Lung (tissue), 12 donors: ENCODE data around the gene PHACTR1. TPM values are rescaled to one million over a fixed set of nuclear protein-coding genes. Genes with fewer than 3 reads are reported as not detected.
"Not testable (repeated sequence)": the region's sequence is repeated elsewhere in the genome, so short reads cannot be mapped to it uniquely, and the experiment has no call there.

ENCODE experiments used
- ATAC-seq: fragments of 200-7000 bp; cut with Tn5 transposase; one replicate; pipeline ENCODE4 v1.9.1; 2020; ENCODE audit warnings: moderate number of reproducible peaks; ENCODE audit not compliant: insufficient read depth, low FRiP score
- DNase-seq, 3 donors: peaks; one replicate each; pipeline ENCODE4 v3.0.0-alpha.2; 2013 to 2017
- H3K27ac ChIP-seq, 2 donors: one replicate each; pipeline ENCODE4 v1.5.1; 2013; ENCODE audit warnings: mild to moderate bottlenecking in 2 of 2, moderate library complexity in 2 of 2, control low read depth in 1 of 2, inconsistent platforms in 1 of 2, low read depth in 1 of 2, low read length in 1 of 2
- H3K27me3 ChIP-seq, 3 donors: one replicate each; pipeline ENCODE4 v1.5.1; 2013; ENCODE audit warnings: low read length in 2 of 3; ENCODE audit not compliant: control insufficient read depth in 3 of 3, insufficient read depth in 3 of 3
- H3K36me3 ChIP-seq, 4 donors: one replicate each; pipeline ENCODE4 v1.5.1; 2013; ENCODE audit warnings: low read length in 4 of 4, mild to moderate bottlenecking in 1 of 4, moderate library complexity in 1 of 4; ENCODE audit not compliant: control insufficient read depth in 4 of 4, insufficient read depth in 4 of 4
- H3K4me1 ChIP-seq, 5 donors: one replicate each; pipeline ENCODE4 v1.5.1; 2013; ENCODE audit warnings: low read length in 5 of 5, mild to moderate bottlenecking in 2 of 5, moderate library complexity in 1 of 5; ENCODE audit not compliant: control insufficient read depth in 5 of 5, insufficient read depth in 5 of 5
- H3K4me3 ChIP-seq: one replicate; pipeline ENCODE4 v1.5.1; 2013; ENCODE audit warnings: mild to moderate bottlenecking, control low read depth, moderate library complexity
- H3K9ac ChIP-seq, 2 donors: one replicate each; pipeline ENCODE4 v1.5.1; 2013; ENCODE audit warnings: low read length in 2 of 2, control low read depth in 1 of 2; ENCODE audit not compliant: insufficient read depth in 1 of 2
- H3K9me3 ChIP-seq, 4 donors: one replicate each; pipeline ENCODE4 v1.5.1; 2013; ENCODE audit warnings: low read length in 3 of 4, mild to moderate bottlenecking in 1 of 4, moderate library complexity in 1 of 4; ENCODE audit not compliant: control insufficient read depth in 4 of 4, insufficient read depth in 3 of 4
- CTCF ChIP-seq: IDR thresholded peaks from 2 replicates; pipeline ENCODE4 v1.5.1; 2012; ENCODE audit warnings: mild to moderate bottlenecking; ENCODE audit errors: control extremely low read depth, extremely low read depth
- WGBS, 2 donors: extraction: QIAGEN DNeasy Blood & Tissue Kit; methylation state at CpG; one replicate each; pipeline ENCODE4 v1.1.7; 2013; 5-methylcytosine and 5-hydroxymethylcytosine counted together
- polyA plus RNA-seq, 2 donors: library from polyadenylated mRNA; stranded (reverse); fragments of 200-250 nt; gene quantifications; one replicate each; pipeline ENCODE4 v1.2.1, GENCODE V29; 2013
- total RNA-seq, 2 donors: library from RNA; depleted of rRNA in 1 of 2; stranded (reverse); fragments of >200 nt in 1 of 2; gene quantifications; one replicate each; pipeline ENCODE4 v1.2.1, GENCODE V29; 2014 to 2021
- donor health status: control.
- donor health status: control.
- donor health status: Bipolar disorder and iron deficiency.
- donor health status: healthy.
- donor health status: DM: yes; HTN: yes; CAD: no.

Gene PHACTR1
- total and polyA plus RNA-seq, 4 donors = 16.3 to 58.8 (median 41.9) TPM

GRCh38 chr6:13124131-13124530 lies 407.6 kb downstream of the PHACTR1 start:
- Histone ChIP-seq H3K27me3 (no peaks in the 10 kb centered on the region), H3K4me3 (no peak overlapping the region), H3K27ac (no peak overlapping the region), H3K36me3 (no peaks in the 10 kb centered on the region), H3K9me3 (no peaks in the 10 kb centered on the region), H3K4me1 (peaks cover 0 to 3% (median 0%) of the 10 kb centered on the region in 5 donors), H3K9ac (no peak overlapping the region)
- ATAC-seq (no peak), DNase-seq (no peak)
- WGBS, 2 donors = 87 to 90% methylated on average over 2 of the region's 2 CpGs
- no peak for TF ChIP-seq CTCF

- Histone ChIP-seq H3K4me1 (peaks cover 0 to 3% (median 0%) of the 10 kb centered on the region in 5 donors), H3K9ac (no peak overlapping the region), H3K27me3 (no peaks in the 10 kb centered on the region), H3K4me3 (no peak overlapping the region), H3K27ac (no peak overlapping the region), H3K9me3 (no peaks in the 10 kb centered on the region), H3K36me3 (no peaks in the 10 kb centered on the region)
- WGBS, 2 donors = 82 to 93% methylated on average over 3 of the region's 3 CpGs
- no peak for TF ChIP-seq CTCF
- ATAC-seq (no peak), DNase-seq (no peak)
Observed at GRCh38 chr6:13125841-13126240, 409.3 kb downstream of the PHACTR1 start.

GRCh38 chr6:13131935-13132661 lies 415.5 kb downstream of the PHACTR1 start:
- DNase-seq (no peak), ATAC-seq (no peak)
- Histone ChIP-seq H3K9ac (no peak overlapping the region), H3K27ac (no peak overlapping the region), H3K4me1 (peaks cover 0 to 1% (median 0%) of the 10 kb centered on the region in 5 donors), H3K9me3 (no peaks in the 10 kb centered on the region), H3K4me3 (no peak overlapping the region), H3K36me3 (no peaks in the 10 kb centered on the region), H3K27me3 (no peaks in the 10 kb centered on the region)
- no peak for TF ChIP-seq CTCF
- 93 to 96% methylated on average over 4 of the region's 4 CpGs for whole genome bisulfite sequencing, 2 donors

- WGBS, 2 donors = 91 to 92% methylated on average over 21 to 32 of the region's 32 CpGs
Observed at GRCh38 chr6:13133894-13134293, 417.3 kb downstream of the PHACTR1 start.

More at GRCh38 chr6:13133894-13134293, 417.3 kb downstream of the PHACTR1 start:
- not testable (repeated sequence) for H3K9me3 ChIP-seq, DNase-seq, H3K27ac ChIP-seq, H3K27me3 ChIP-seq, H3K4me3 ChIP-seq, H3K36me3 ChIP-seq, ATAC-seq, H3K9ac ChIP-seq
- H3K4me1 ChIP-seq = peaks cover 0 to 11% (median 0%) of the 10 kb centered on the region in 5 donors
